Raji (cell line): Measurements from ENCODE around the gene TAF9.

Experiments used
- POLR2A ChIP-seq: IDR thresholded peaks from 2 replicates; pipeline ENCODE4 v1.6.1; 2011; ENCODE audit warnings: low read depth, low read length, control low read depth; ENCODE audit not compliant: insufficient read depth

Gene TAF9

DNA sequence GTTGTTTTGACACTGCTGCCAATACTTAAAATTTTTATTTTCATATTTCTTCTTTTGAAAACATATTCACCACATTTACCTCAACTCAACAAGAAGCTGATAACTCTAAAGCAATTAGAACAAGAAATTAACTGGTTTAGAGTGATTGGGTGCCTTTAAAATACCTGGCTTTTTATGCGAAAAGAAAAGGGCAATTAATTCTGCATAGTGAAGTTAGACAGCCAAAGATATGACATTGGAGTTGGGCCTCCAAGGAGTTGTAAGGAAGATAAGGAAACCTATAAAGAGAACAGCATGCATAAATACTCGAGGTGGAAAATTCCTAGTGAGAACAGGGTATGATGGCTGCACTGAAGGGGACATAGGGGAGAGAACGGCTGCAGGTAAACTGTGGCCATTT, 9.6 kb downstream of the TAF9 start:
- no peak for TF ChIP-seq POLR2A

DNA sequence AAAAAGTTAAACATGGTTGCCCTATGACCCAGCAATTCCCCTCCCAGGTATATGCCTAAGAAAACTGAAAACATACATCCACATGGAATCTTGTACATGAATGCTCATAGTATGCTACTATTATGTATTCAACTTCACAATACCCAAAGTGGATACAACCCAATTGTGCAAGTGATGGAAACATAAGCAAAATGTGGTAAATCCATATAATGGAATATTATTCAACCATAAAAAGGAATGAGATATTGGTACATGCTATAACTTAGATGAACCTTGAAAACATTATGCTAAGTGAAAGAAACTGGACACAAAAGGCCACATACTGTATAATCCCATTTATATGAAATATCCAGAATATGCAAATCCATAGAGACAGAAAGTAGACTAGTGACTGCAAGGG, 18.7 kb downstream of the TAF9 start:
- TF ChIP-seq POLR2A: no peak

DNA sequence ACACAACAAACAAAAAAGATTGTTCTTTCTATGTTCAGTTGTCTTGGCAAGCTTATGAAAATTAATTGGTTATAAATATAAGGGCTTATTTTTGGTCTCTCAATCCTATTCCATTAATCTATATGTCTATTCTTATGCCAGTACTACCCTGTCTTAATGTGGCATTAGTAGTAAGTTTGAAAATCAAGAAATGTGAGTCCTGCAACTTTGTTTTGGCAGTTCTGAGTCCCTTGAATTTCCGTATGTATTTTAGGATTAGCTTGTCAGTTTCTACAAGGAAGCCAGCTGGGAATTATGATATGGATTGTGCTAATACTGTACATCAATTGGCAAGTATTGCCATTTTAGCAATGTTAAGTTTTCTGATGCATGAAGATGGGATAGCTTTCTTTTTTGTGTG, 26.2 kb downstream of the TAF9 start:
- TF ChIP-seq POLR2A: no peak

DNA sequence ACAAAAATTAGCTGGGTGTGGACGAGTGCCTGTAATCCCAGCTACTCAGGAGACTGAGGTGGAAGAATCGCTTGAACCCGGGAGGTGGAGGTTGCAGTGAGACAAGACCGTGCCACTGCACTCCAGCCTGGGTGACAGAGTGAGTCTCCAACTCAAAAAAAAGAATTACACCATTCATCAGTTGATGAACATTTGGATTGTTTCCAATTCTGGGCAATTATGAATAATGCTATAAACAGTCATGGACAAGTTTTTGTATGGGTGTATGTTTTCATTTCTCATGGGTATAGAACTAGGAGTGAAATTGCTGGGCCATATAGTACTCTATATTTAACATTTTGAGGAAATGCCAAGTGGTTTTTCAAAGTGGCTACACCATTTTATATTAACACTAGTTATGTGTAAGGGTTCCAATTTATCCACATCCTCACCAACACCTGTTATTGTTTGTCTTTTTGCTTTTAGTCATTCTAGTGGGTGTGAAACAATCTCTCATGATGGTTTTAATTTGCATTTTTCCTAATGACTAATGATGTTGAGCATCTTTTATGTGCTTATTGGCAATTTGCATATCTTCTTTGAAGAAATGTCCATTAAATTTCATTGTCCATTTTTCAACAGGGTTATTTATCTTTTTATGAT, 27.7 kb downstream of the TAF9 start:
- TF ChIP-seq POLR2A: no peak

DNA sequence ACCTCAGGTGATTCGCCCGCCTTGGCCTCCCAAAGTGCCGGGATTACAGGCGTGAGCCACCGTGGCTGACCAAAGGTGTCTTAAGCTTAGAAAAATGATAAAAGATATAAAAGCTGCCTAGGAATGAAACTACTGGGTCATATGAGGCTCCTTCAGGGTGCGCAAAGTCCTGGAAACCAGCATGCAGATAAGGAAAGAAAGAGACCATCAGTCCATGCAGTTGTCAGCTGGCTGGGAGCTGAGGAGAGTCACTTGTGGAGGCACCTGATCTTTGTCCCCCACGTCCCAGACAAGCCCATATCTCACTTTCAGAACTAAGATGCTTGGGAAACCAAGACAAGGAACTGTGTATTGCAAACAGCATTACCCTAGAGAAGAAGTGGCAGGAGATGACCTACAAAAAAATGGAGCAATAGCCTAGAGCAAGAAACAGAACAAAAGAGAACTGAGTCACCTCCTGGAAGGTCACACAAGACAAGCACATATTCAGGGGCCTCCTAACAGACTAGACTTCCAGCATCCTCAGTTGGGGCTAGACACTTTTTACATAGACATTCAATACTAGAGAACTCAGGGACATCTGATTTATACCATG, 33.9 kb downstream of the TAF9 start:
- TF ChIP-seq POLR2A: no peak

DNA sequence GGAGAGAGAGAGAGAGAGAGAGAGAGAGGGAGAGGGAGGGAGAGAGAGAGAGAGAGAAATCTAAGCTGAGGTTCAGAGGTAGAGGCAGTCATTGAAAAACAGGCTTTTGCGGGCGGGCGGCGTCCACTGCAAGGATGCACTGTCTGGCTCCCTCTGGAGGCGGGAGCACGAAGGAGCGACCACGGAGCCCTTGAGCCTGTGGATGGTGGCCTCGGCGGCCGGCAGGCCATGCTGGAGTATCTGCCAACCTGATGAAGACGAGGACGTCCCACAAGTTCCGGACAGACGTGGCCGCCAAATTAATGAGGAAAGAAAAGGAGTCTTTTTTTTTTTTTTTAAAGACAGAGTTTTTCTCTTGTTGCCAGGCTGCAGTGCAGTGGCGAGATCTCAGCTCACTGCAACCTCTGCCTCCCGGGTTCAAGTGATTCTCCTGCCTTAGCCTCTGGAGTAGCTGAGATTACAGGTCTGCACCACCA, 34.5 kb downstream of the TAF9 start:
- TF ChIP-seq POLR2A: no peak

DNA sequence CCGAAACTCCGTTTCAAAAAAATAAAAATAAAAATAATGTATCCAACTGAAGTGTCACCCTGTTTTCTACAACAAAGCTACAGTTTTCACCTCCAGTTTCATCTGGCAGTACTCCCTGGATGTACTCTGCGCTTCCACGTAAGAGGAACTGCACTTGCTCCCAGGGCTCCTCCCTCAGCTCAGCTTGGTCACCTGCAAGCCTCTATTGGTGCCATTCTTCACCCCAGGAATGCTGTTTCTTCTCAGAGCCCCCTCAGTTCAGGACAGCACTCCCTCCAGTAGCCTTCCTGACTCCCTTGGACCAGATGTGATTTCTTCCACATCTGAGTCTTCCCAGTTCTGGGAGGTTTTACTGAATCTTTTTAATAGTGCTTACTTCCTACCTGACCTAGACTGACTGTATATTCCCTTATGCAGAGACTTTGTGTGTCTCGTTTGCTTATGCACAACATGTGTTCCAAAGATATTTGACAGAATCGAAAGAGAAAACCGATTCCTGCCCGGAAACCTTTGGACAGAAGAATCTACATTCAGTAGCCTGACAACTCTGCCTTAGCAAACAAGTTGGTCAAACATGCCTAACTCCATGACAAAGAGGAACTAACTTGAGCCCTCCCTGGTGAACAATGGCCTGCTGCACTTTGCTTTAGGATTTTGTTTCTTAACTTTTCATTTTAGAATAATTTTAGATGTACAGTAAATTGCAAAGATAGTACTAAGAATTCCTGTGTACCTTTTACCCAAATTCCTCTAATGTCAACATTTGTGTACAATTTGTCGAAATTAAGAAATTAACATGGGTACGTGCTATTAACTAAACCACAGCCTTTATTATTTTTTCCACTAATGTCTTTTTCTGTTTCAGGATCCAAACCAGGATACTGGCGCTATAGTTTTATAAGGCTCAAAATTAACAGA, 37.5 kb downstream of the TAF9 start:
- no peak for TF ChIP-seq POLR2A

DNA sequence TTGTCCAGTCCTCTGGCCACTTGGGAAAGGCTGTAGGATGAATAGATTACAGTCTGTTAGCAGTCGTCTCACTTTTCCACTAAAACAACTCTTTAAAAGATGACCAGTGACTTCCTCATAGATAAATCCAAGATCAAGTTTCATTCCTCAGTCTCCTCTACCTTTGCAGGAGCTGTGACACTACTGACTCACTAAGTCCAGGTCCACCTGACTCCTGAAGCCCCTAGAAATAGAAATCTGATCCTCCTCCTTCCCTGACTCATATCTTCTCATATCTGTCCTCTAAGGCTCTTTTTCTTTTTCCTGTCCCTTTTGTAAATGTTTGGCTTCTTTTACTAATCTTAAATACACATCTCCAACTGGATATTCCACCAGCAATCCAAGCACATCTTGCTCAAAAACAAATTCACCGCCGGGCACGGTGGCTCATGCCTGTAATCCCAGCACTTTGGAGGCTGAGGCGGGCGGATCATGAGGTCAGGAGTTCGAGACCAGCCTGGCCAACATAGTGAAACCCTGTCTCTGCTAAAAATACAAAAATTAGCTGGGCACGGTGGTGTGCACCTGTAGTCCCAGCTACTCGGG, 39.3 kb downstream of the TAF9 start:
- no peak for TF ChIP-seq POLR2A

DNA sequence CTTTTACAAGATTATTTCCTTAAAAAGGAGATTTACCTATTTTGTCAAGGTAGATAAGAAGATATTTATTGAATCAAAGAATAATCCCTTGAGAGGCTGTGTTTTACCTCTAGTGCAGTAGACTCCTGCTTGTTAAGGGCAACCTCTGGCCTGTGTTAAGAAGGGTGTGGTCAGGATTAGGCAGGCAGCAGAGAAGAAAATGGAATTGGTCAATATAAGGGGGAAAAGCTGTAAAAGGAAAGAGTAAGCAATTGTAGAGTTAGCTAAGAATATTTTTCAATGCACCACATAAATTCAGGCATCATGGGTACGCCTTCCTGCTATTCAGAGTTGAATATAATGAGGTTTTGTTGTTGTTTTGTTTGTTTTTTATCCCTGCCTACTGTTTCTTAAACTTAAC, 43.0 kb downstream of the TAF9 start:
- TF ChIP-seq POLR2A: no peak

DNA sequence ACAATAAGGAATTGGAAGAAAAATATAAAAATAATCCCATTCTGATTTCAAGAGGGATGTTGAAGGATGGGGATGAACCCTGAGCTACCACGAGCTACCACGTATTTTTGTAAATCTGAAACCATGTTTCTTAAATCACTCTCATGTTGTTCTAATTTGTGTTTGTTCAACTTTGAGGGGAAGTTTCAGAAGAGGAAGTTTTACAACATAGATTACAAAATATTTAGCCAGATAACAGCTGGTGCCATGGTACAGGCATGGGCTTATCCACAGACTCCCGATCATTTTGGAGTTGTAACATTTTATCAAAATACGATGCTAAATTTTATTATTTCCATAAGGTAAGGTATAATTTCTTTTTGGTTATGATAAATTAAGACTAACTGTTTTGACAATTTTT, 51.9 kb downstream of the TAF9 start:
- TF ChIP-seq POLR2A: no peak

DNA sequence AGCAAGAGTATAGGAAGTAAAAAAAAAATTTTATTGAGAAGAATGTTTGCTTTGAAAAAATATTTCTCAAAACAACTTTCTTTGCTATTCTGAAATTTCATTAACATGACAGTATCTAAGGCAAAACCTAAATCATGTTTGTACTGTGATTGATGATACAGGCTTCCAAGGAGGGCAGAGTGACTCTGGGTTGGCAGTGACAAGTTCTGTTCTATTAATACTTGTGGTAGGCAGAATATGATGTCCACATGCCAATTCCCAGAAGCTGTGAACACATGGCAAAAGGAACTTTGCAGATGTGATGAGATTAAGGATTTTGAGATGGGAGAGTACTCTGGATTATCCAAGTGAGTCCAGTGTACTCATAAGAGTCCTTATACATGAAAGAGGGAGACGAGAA, 53.3 kb downstream of the TAF9 start:
- no peak for TF ChIP-seq POLR2A
